Hindlimb muscle (tissue), 1 donor: Measurements from ENCODE around the gene TNKS2. TPM values are rescaled to one million over a fixed set of nuclear protein-coding genes. Genes with fewer than 3 reads are reported as not detected.
"Not testable (repeated sequence)": the region's sequence is repeated elsewhere in the genome, so short reads cannot be mapped to it uniquely, and the experiment has no call there.

Experiments
- DNase-seq: peaks from one replicate; pipeline ENCODE4 v3.0.0-alpha.2; 2013
- polyA plus RNA-seq: library from polyadenylated mRNA; unstranded; fragments of 120-200 nt; gene quantifications from one replicate; pipeline ENCODE4 v1.2.1, GENCODE V29; 2013; ENCODE audit not compliant: insufficient read length

Gene TNKS2
- polyA plus RNA-seq, 1 donor: 36.0 TPM

GRCh38 chr10:91797048-91797690 is 1.1 kb upstream of the TNKS2 start:
- no peak for DNase-seq

DNA sequence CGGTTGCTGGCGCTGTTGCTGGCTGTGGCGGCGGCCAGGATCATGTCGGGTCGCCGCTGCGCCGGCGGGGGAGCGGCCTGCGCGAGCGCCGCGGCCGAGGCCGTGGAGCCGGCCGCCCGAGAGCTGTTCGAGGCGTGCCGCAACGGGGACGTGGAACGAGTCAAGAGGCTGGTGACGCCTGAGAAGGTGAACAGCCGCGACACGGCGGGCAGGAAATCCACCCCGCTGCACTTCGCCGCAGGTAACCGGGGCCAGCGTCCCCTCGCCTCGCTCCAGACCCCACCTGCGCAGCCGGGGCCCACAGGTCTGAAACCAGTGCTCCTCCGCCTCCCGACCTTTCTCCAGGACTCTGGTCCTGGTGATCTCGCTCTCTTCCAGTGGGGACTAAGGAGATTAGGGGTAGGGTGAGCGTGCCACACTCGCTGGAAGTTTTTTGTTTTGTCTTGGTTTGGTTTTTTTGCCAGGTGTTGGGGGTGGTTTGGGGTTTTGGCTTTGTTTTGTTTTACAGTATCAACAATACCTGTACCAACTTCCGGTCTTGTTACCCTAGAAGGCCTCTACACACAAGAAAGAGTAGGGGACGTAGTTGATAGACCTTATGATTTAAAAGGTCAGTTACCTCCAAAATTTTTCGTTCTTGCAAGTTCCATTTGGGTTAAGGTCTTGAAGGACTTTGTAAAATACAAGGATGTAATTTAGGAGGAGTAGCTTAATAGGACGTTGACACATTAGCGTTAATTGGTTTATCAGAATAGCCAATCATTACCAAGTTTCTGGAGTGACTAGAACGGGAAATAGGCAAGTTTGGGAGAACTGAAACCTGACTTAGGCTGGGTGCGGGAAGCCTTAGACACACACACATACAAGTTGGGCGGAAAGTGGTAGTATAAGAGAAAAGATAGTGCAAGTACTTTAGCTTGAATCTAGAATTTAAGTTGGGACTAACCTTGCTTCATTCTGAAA is 704 bp downstream of the TNKS2 start:
- DNase-seq: peak; percentile 38

GRCh38 chr10:91799612-91799975 is 1.4 kb downstream of the TNKS2 start:
- no peak for DNase-seq

GRCh38 chr10:91800182-91800581 is 2.0 kb downstream of the TNKS2 start:
- no peak for DNase-seq

DNA sequence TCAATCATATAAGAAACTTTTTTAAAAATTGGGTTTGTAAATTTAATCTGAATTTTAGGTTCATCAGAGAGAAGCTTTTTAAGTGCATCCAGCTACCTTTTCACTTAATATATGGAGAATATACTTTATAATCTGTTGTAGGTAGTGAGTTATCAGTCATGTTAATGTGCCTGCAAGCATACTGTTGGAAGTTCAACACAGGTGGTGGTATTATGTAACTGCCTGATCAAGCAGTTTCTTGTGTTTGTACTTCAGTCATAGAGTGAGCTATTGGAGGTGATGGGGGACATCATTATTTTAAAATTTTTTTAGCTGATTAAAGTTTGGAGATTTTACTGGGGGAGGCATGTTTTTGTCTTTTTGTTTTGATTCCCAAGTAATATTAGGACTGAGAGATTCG is 2.5 kb downstream of the TNKS2 start:
- no peak for DNase-seq

GRCh38 chr10:91803386-91804125 is 5.3 kb downstream of the TNKS2 start:
- DNase-seq: no peak

- DNase-seq: no peak
These were observed 5.9 kb downstream of the TNKS2 start for GRCh38 chr10:91804126-91804510.

DNA sequence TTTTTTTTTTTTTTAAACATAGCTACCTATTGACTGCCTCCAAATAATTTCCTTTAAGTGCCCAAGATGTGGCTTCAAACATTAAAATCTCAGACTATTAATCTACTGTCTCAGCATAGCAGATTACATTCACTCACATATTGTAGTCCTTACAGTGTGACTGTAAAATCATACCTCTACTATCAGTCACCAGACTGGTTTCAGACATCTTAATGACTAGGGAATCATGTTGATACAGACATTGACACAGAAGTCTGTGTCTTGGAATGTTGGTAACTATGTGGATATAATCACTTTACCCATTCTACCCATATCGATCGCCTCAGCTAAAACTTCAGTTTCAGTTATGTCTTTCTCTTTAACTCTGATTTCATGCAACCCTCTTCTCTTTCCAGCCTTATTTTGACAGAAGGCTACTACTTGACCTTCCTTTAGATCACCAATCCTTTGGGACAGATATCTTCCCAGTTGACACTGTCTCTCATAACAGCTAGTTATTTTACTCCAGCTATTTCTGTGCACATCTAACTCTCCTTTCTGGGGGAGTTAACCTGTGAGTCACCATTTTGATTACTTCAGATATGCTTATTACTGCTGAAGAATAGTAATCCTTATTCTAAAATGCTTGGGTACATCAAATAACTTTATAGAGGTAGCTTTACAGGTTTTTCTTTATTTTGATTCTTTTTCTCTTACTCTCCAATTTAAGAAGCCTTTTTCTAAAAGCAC is 7.0 kb downstream of the TNKS2 start:
- DNase-seq: no peak

DNA sequence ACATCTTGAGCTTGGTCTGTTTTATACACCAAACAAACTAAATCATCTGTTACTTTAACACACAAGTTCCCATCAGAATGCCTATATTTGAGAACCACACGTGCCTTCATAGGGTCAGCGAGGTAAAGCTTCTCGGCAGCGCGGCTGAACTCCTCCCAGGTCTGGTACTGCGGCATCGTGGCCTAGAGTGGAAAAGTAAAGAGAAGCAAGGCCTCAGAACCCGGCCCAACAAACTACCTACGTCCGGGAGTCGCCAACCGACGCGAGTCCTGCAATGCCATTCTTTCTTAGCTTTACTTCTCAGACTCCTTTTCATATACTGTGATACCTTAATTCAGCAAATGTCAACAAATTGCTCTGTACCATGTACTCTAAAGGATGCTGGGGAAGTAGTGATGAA is 9.0 kb downstream of the TNKS2 start:
- not testable (repeated sequence) for DNase-seq

DNA sequence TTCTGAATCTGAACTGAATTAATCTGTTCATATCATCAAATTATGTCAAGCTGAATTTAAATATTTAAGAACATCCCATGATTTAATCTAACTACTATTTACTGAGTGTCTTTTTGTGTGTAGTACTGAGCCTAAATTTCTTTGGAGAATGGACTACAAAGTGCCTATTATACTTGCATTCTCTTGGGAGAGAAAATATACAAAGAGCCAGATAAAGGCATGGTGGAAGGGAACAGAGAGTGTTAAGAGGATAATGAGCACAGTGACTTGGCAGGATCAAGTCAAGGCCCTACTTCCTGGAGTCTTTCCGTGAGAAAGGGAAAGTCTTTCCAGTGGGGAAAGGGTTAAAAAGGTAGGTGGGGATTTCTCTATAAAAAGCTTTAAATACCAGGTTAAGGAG is 15.0 kb downstream of the TNKS2 start:
- no peak for DNase-seq

GRCh38 chr10:91816981-91817380 is 18.8 kb downstream of the TNKS2 start:
- no peak for DNase-seq

- DNase-seq: no peak
These were observed 21.9 kb downstream of the TNKS2 start for GRCh38 chr10:91820144-91820543.

- DNase-seq: no peak
These were observed 25.9 kb downstream of the TNKS2 start for GRCh38 chr10:91824076-91824475.

GRCh38 chr10:91829268-91829667 is 31.0 kb downstream of the TNKS2 start:
- no peak for DNase-seq

DNA sequence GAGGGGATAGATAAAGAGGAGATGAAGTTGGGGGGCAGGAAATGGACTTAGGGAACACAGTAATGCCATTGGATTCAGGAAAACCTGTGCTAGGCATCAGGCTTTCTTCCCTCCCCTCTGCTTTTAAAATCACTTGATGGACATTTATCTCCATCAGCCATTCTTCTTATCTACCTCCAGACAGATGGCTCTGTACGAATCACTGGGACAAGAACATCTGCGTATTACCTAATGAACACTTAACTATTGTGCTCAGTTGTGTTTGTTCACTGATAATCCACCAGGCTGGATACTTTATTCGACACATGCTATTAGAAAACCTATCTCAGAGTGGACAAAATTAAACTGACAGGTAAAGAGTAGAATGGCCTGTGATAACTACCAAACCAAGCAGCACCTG is 40.0 kb downstream of the TNKS2 start:
- no peak for DNase-seq

DNA sequence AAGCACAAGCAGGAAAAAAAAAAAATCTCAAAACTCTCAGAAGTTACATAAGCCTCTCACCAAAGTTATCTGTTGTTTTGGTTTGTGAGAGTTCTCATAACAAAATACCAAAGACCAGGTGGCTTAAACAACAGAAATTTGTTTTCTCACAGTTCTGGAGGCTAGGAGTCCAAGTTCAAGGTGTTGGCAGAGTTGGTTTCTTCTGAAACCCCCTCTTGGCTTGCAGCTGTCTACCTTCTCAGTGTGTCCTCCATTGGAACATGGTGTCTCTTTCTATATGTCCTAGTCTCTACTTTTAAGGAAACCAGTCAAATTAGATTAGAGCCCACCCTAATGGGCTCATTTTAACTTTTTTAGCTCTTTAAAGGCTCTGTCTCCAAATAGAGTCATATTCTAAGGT is 44.9 kb downstream of the TNKS2 start:
- no peak for DNase-seq

DNA sequence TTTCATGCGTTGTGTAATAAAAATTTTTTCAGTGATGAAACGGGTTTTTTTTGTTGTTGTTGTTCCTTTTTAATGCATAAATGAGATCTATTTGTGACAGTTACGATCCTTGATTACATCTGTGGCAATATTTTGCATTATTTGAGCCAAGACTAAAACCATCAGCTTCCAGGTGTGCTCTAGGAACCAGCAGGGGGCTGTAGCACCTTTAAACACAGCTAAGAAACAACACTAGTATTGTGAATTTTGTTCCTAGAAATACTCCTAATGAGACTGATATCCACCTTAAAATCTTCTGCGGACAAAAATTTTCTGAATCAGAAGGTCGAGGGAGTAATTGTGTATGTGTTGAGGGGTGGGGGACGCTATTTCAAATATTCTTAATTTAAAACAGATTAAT is 58.4 kb downstream of the TNKS2 start:
- no peak for DNase-seq

DNA sequence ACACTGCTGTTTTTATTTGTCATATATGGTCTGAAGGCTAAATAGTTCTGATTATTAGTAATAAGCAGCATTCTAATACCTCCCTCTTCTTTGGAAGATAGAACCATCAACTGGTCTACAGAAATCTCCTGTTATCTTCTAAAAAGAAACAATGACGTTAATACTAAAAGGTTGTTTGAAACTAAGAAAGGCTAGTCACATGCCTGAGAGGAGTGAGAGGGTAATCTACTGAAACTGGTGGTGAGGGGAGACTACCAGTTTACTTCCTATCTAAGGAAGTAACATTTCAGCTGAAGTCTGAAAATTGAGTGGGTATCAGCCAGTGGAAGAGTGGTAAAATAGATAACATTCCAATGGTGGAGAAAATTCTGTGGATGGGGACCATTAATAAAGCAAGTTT is 62.7 kb downstream of the TNKS2 start:
- DNase-seq: no peak

DNA sequence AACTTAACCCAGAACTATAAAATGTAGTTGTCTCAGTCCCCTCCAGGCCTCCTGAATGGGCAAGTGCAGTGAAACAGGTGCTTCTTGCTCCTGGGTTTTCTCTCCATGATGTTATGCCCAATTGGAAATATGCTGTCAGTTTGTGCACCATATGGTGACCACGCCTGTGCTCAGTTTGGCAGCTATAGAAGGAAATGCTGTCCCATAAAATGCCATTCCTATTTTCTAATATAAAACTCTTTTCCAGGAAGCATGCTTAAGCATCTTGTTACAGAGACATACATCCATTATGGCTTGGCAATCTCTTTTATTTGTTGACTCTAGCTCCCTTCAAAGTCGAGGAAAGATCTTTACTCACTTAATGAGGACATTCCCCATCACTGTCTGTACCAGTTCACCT is 65.9 kb downstream of the TNKS2 start:
- no peak for DNase-seq

- no peak for DNase-seq
These were observed 66.5 kb downstream of the TNKS2 start for GRCh38 chr10:91864744-91865143.

- no peak for DNase-seq
These were observed 67.4 kb downstream of the TNKS2 start for GRCh38 chr10:91865562-91866081.

- DNase-seq: no peak
These were observed 76.9 kb downstream of the TNKS2 start for GRCh38 chr10:91875156-91875555.
